Activated CD4-positive, CD25-positive, alpha-beta regulatory T cell treated with anti-CD3 and anti-CD28 coated beads, Interleukin-2, amount 50 U/mL, for 16 hours (primary cell): Measurements from ENCODE around the gene NT5DC4.
"Not testable (repeated sequence)": the region's sequence is repeated elsewhere in the genome, so short reads cannot be mapped to it uniquely, and the experiment has no call there.

Source experiments
- DNase-seq: peaks from one replicate; pipeline ENCODE4 v3.0.0-alpha.2; 2020; ENCODE audit warnings: low read depth, low spot score

The NT5DC4 gene

DNA sequence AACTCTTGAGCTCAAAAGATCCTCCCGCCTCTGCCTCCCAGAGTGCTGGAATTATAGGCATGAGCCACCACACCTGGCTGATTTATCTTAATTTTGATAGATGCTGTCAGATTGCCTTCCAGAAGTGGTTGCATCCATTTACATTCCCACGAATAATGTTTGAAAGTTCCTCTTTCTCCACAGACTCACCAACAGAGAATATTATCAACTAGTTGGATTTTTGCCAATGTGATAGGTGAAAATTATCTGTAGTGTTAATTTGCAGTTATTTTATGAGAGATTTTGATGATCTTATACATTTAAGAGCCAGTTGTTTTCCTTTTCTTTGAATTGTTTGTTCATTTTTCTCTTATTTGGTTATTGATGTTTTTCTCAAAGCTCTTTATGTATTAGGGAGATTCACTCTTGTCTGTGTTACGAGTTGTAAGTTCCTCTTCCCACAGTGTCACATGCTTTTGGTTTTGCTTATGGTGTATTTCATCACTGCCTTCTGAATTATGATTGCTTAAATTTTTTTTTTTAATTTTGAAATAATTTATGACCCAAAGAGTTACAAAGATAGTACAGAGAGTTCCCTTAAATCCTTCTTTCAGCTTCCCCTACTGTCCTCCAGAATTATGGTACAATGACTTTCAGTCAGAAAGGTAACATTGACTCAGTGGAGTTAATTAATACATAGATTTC, 20.7 kb upstream of the NT5DC4 start:
- DNase-seq = no peak

DNA sequence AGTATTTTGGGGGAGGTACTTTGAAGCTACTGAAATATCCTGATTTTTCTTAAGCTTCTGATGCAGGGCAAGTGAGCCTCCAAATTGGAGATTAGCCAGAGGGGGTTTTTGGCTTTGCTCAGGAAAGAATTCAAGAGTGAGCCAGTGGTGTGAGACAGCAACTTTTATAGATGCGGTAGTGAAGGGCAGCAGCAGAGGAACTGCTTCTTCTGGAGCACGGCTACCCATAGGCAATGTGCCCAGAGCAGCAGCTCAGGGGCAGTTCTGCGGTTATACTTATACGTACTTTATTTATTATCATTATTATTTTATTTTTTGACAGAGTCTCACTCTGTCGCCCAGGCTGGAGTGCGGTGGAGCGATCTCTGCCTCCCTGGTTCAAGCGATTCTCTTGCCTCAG, 19.8 kb upstream of the NT5DC4 start:
- DNase-seq = no peak

- no peak for DNase-seq
Measured at GRCh38 chr2:112703684-112704083, 17.1 kb upstream of the NT5DC4 start.

DNA sequence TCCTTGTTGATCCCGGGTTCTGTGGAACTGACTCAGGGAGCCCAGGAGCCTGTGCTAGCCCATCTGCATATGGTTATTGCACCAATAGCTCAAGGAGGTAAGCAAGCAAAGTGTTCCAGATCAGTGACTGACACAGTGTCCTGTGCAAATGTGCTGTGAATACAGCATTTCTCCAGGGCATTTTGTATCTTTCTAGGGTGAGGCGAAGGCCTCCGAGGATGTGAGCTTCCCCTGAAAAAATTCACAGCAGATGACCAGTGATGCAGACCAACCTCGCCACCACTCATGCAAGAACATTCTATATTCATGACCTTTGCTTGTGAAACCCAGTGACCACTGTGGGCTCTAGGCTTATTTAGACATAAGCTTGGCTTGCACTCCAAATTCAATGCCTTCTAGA, 15.2 kb upstream of the NT5DC4 start:
- no peak for DNase-seq

GRCh38 chr2:112706170-112706664, 14.6 kb upstream of the NT5DC4 start:
- DNase-seq = no peak

- DNase-seq = not testable (repeated sequence)
Measured at GRCh38 chr2:112706947-112707346, 13.9 kb upstream of the NT5DC4 start.

- no peak for DNase-seq
Measured at GRCh38 chr2:112708968-112709367, 11.9 kb upstream of the NT5DC4 start.

DNA sequence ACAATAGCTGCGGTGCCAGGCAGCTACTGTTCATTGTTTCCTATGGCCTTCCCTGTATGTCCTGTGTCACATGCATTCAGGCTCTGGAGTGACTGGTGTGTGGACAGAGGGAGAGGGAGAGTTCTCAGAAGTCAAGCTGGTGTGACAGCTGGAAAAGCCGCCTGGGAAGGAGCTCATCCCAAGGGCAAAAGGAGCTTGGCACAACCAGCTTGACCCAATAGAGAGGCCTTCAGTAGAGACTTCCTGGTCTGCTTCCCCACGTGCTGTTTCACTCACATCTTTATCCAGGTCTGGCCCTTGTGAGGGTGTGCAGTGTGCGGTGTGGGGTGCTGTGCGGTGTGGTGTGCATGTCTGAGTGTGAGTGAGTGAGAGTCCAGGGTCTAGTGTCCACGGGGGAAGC, 11.1 kb upstream of the NT5DC4 start:
- DNase-seq = no peak

DNA sequence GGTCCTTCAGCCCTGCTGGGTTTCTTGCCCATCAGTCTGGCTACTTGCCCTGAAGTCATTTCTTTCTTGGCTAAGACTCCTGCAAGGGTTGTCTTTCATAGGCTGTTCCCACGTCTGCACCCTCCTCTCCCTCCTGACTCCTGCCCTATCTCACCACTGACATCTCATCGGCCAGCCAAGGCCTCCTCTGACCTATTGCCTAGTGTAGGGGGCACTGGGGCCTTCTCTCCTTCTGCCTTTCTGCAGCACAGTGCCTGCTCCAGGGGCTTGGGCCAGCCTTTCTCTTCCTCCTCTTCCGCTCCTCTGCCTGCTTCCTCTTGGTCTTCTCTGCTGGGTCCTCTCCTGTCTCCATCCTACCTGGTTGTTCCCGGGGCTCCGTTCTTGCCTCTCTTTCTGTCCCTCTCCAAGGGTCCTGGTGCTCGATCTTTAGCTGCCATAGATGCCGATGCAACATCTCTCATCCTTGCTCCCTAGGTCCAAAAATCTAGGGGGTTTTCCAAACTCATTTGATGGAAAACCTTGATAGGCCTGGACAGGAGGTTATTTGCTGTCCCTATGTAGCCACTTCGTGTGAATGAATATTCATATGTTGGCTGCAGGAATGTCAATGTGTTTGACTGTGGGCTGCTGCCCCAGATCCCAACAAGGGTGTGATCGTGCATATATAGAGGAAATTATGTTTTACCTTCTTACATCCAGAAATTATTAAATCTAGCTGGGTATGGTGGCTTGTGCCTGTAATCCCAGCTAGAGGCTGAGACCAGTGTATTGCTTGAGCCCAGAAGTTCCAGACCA, 9.7 kb upstream of the NT5DC4 start:
- DNase-seq = no peak

GRCh38 chr2:112712465-112712864, 8.4 kb upstream of the NT5DC4 start:
- no peak for DNase-seq

GRCh38 chr2:112712903-112713584, 7.8 kb upstream of the NT5DC4 start:
- DNase-seq = no peak

DNA sequence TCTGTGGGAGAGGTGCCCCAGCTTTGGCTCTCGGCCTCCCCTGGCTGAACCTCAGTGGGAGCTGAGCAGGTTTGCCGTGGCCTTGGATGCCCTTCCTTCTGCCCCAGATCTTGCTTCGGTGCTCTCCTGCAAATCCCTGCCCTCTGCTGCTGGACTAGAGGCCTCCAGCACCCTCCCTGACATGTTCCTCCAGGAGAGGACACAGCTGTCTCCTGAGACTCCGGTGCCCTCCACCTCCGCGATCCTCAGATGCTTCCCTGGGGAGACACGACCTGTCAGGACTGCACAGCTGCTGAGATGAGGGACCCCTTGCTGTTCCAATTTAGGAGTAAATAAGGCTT, 7.3 kb upstream of the NT5DC4 start:
- no peak for DNase-seq

- no peak for DNase-seq
Measured at GRCh38 chr2:112713926-112714325, 6.9 kb upstream of the NT5DC4 start.

GRCh38 chr2:112714331-112714730, 6.5 kb upstream of the NT5DC4 start:
- DNase-seq = no peak

GRCh38 chr2:112714836-112715631, 5.8 kb upstream of the NT5DC4 start:
- DNase-seq = no peak

DNA sequence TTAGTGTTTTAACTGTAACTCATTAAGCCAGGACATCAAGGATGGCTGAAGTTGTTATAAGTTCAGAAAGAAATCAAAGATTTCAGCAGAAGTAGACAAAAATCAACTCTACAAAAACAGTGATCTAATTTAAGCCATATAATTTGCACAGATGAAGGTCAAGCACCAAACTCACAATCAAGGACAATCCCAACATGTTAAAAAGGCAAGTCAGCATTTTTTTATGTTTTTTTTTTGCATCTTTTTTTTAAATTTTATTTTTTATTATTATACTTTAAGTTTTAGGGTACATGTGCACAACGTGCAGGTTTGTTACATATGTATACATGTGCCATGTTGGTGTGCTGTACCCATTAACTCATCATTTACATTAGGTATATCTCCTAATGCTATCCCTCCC, 4.7 kb upstream of the NT5DC4 start:
- not testable (repeated sequence) for DNase-seq

DNA sequence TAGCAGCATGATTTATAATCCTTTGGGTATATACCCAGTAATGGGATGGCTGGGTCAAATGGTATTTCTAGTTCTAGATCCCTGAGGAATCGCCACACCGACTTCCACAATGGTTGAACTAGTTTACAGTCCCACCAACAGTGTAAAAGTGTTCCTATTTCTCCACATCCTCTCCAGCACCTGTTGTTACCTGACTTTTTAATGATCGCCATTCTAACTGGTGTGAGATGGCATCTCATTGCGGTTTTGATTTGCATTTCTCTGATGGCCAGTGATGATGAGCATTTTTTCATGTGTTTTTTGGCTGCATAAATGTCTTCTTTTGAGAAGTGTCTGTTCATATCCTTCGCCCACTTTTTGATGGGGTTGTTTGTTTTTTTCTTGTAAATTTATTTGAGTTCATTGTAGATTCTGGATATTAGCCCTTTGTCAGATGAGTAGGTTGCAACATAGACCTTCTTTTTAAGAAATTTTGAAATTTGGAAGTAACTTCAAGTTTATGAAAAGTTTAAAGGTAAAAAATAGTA, 3.9 kb upstream of the NT5DC4 start:
- DNase-seq = not testable (repeated sequence)

DNA sequence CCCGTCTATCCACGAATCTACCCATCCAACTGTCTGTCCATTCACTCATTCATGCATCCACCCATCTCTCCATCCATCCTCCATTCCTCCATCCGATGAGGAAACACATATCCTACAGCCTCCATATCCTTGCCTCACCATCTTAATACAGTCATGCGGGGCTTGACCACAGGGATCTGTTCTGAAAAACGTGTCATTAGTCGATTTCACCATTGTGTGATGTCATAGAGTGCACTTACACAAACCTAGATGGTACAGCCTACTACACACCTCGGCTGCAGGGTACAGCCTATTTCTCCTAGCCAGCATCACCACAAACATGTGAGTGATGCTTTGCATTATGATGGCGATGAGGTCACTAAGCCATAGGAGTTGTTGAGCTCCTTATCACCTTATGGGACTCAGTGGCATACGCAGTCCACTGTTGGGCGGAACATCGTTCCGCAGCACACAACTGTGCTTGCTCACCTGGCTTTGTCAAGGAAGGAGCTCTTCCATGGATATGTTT, 1.9 kb upstream of the NT5DC4 start:
- DNase-seq = no peak

GRCh38 chr2:112721819-112722522, 1.2 kb downstream of the NT5DC4 start:
- no peak for DNase-seq

GRCh38 chr2:112722816-112723546, 2.2 kb downstream of the NT5DC4 start:
- DNase-seq = no peak
